Epithelial cell of proximal tubule (primary cell): ENCODE measurements around the gene IGF1R. TPM values are rescaled to one million over a fixed set of nuclear protein-coding genes. Genes with fewer than 3 reads are reported as not detected.

Experiments used
- DNase-seq: peaks from one replicate; pipeline ENCODE4 v3.0.0-alpha.2; 2011; ENCODE audit warnings: low read depth
- H3K4me3 ChIP-seq: 2 replicates; pipeline ENCODE4 v1.5.1; 2011; ENCODE audit warnings: low read depth, mild to moderate bottlenecking, low read length
- CTCF ChIP-seq: conservative IDR thresholded peaks from 2 replicates; pipeline ENCODE4 v1.5.1; 2012; ENCODE audit warnings: low read depth, mild to moderate bottlenecking, low read length
- total RNA-seq: library from RNA; depleted of rRNA; stranded (reverse); fragments of >200 nt; gene quantifications from 2 replicates; pipeline ENCODE4 v1.2.3, GENCODE V29; 2015

IGF1R gene
- total RNA-seq, 1 donor from 2014 or later: 14.5 TPM

- no peak for DNase-seq
- TF ChIP-seq CTCF: no peak
- no peak overlapping the region for H3K4me3 ChIP-seq
Observed at GRCh38 chr15:98735304-98735703, 87.0 kb downstream of the IGF1R start.

DNA sequence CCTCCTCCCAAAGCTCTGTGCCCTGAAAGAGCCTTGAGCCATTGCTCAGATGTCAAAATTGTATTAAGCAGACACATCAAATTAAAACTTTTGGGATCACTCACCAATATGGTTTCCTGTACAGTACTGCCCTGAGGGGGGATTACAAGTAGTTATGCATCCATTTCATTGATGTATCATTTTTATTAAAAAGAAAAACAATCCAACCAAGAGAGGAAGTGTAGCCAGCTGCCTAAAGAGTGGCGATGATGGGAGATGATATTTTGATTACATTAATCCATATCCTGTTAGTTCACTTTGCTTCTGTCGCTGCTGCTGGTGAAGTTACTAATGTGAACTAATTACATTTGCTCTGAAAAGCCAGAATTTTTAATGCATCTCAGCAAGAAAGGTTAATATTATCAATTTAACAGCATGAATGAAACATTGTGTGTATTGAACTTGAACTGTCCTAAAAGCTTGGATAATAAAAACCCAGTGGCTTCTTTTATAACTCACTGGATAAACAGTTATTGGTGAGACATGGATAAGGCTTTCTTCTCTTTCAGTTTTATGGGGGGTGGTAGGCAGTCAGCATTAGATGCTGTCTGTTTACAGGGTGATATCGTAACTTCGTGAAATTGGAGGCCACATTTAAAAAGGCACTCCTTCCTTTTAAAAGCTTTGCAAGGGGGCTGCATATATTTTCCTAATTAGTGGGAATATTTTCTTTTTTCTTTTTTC lies 87.7 kb downstream of the IGF1R start:
- no peak for TF ChIP-seq CTCF
- no peak for DNase-seq
- H3K4me3 ChIP-seq: no peak overlapping the region

DNA sequence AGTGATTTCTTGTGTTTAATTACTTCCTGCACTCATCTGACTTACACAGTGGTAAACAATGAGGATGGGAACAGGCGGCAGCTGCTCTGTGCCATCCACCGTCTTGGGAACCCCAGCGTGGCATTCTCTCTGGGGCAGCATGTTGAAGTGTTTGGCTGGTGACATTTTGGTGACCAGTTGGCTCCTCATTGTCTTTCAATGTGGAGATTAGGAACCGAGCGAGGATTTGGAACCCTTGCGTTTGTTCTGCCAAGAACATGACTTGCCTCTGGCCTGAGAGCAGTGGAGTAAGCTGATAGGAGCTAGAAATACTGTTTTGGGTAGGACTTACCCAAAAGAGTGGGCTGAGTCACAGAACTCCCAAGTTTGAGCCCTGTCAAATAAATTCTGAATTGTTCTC lies 88.8 kb downstream of the IGF1R start:
- H3K4me3 ChIP-seq: no peak overlapping the region
- TF ChIP-seq CTCF: no peak
- DNase-seq: no peak

GRCh38 chr15:98737721-98738120 lies 89.4 kb downstream of the IGF1R start:
- TF ChIP-seq CTCF: no peak
- no peak overlapping the region for H3K4me3 ChIP-seq
- no peak for DNase-seq

DNA sequence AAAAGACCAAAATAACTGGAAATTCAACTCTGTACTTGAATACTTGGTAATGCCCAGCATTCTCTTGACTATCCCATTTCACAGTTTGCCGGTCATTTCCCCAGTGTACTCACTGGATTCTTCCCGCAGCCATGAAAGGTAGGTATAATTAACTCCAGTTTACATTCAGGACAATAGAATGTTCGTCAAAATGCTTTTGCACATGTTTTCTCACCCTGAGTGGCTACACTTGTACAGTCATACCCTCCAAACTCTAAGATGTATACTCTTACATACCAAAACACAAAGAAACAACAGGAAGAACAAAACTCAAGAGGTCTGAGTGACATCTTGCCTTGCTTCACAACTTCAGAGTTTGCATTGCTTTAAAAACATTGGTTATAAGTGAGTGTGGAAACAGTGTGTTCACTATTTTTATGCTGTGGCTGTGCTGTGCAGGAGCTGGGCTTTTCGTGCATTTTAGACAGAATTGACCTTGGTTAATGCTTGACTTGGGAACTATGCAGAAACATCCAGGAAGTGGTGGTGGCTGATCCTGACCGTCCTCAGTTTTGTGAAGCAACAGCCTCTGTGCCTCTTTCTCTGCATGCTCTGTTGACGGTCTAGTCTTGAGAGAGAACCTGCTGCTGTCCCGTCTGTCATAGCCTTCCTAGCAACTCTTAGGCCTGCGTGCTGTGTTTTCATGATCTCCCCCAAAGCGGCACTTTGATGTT lies 90.5 kb downstream of the IGF1R start:
- TF ChIP-seq CTCF: no peak
- DNase-seq: peak; percentile 66

GRCh38 chr15:98740295-98740694 lies 92.0 kb downstream of the IGF1R start:
- no peak for TF ChIP-seq CTCF
- H3K4me3 ChIP-seq: no peak overlapping the region

More for the DNA sequence above, 90.5 kb downstream of the IGF1R start:
- no peak overlapping the region for H3K4me3 ChIP-seq

GRCh38 chr15:98740963-98741362 lies 92.6 kb downstream of the IGF1R start:
- TF ChIP-seq CTCF: no peak
- H3K4me3 ChIP-seq: no peak overlapping the region
- DNase-seq: no peak

More at GRCh38 chr15:98740295-98740694, 92.0 kb downstream of the IGF1R start:
- no peak for DNase-seq
